HG02852 (cell line): ENCODE measurements around the gene RAPGEF4.

Experiments
- ATAC-seq: cut with Tn5 transposase; IDR thresholded peaks from one replicate; pipeline ENCODE4 v1.9.1; 2021; ENCODE audit warnings: mild to moderate bottlenecking, moderate library complexity; ENCODE audit not compliant: unreplicated experiment

Gene RAPGEF4

DNA sequence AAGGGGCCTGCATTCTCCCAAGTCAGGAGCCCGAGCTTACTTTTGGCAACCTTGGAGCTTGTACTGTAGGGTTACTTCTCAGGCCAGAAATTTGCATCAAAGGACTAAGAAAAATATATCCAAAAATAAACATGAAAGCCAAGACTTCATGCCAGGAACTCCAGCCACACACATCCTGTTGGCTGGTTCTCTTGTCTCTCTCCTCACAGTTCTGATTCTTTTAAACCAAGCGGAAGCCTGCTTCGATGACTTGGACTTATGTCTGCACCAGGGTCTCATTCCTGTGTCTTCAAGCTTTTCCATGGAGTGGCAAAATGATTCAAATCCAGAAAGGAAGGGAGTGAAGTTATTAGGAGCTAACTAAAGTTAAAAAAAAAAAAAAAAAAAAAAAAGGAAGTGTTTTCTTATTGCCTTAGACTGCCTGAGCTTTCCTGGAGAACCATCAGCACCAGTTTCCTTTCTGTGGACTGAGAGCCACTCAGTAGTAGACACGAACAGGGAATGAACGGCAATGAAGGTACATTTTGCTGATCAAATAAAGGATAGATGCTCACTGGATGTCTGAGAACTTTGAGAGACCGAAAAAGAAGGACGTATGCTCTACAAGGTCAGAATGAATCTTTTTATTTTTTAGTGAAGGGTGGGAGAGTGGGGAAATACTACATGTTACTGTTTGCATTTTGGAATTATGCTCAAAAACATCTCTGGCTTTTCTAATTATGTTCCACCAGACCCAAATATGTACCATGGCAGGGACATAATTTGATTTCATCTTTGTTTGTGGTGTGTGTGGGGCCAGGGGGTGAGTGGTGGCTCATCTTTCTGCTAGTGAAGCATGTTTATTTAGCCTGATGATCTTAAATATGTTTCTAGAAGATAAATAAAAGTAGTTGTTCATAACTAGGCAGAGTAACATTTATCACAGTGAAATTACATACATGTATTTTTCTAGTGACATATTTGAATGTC lies 86.0 kb downstream of the RAPGEF4 start:
- no peak for ATAC-seq

DNA sequence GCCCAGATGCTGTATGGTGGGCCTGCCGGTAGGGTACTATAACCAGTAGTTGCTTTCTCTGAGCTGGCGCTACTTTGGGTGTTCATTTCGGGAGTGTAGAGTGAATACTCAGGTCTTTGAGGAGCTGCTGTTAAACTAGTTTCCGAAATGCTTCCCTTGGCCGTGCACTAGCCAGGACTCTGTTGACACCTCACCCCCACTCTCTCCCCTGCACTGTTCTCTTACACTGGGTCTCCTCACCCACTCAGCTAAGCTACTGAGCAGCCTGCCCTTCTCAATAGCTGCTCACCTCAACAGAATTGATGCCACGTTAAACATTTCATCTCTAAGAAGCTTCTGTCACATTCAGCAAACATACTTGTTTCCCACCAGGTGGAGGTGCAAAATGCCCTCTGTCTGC lies 86.9 kb downstream of the RAPGEF4 start:
- no peak for ATAC-seq

DNA sequence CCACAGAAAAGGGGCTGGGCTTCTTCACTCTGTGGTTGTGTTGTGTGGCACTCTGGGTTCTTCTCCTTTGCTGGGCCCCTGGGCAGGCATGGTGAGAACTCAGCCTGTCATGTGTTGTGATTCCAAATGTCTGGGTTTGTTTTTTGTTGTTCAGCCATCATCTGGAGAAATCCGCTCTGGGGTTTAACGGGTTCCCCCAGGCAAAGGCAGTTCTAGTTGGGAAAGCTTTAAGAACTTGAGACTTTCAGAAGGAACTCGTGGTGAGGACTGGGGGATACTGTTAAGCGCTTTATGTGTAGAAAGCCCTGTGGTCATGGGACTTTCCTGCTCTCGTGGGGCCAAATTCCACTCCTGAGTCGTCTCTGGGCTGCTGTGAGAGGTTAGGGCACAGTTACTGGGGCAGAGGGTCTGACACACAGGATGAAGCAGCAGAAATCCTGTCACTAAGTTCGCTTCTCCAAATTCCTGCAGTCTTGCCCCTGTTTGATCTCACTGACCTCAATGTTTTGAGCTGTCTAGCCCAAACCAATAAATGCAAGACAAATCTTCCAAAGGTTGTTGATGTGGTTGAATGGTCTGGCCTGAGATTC lies 87.7 kb downstream of the RAPGEF4 start:
- ATAC-seq: no peak

DNA sequence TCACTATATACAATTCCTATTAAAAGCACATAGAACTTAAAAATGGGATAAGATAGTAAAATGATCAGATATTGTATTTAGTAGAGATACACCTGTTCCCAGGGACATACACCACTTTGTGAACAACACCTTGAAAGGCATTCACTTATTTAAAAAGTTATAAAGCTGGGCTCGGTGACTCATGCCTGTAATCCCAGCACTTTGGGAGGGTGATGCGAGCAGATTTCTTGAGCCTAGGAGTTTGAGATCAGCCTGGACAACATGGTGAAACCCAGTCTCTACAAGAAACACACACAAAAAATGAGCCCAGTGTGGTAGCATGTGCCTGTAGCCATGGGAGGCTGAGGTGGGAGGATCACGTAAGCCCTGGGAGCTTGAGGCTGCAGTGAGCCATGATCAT lies 90.9 kb downstream of the RAPGEF4 start:
- ATAC-seq: no peak

DNA sequence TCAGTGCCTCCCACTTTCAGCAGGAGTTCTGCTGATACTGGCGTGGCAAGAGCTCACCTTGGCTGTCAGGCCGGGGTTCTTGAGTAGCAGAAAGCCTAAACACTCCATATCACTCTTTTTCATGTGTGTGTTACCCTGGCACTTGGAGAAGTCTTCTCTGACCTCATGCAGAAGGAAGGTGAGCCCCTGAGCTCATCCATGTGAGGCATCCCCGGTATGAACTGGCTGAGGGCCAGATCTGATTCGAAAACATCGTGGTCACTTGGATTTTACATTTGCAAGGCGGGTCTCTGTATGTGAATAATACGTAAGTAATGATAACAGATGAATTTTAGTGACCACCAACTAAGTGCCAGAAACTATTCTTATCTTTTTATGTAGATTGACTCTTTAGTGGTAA lies 93.6 kb downstream of the RAPGEF4 start:
- no peak for ATAC-seq

DNA sequence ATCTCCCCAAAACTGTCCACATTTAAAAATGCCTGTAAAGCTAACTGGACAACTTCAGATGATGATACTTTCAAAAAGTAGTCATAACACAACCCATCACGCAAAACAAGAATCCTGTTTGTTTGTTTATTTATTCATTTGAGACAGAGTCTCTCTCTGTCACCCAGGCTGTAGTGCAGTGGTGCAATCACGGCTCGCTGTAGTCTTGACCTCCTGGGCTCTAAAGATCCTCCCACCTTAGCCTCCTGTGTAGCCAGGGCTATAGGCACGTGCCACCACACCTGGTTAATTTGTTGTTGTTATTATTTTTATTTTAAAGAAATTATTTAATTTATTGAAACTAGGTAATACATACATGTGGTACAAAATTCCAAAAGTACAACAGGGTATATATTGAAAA lies 94.8 kb downstream of the RAPGEF4 start:
- ATAC-seq: no peak

DNA sequence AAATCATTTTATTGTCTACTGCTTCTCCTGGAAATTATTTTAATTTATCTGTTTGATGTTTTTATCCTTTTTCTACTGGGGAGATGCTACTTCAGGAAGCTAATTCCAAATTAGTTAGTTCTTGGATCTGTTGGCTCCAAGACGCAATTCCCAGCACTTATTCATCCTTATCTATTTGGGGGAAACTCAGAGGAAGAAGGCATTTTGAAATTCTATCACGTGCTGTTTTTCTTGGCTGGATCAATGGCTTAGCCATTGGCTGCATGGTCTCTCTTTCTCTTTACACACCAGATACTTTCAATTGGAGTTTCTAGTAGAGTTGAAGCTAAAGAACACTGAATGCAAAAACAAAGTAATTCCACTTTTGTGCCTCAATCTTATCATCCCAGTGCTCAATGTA lies 98.3 kb downstream of the RAPGEF4 start:
- ATAC-seq: no peak

DNA sequence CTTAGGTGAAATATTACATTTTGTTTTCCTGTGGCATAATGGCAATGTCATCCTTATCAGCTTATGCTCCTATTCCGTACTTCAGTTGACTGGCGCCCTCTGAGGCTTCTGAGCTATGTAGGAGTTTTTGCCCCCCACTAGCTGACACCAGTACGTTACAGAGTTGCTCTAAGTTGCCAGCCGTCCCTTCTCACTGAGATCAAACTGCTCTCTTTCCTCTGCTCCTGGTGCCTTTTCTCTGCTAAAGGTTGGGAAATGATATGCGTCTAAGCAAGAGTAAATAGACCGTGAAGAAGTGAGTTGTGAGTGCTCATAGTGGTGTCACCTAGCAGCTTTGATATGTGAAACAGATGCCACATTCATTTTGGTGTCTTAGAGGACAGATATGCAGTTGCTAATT lies 99.2 kb downstream of the RAPGEF4 start:
- ATAC-seq: no peak

DNA sequence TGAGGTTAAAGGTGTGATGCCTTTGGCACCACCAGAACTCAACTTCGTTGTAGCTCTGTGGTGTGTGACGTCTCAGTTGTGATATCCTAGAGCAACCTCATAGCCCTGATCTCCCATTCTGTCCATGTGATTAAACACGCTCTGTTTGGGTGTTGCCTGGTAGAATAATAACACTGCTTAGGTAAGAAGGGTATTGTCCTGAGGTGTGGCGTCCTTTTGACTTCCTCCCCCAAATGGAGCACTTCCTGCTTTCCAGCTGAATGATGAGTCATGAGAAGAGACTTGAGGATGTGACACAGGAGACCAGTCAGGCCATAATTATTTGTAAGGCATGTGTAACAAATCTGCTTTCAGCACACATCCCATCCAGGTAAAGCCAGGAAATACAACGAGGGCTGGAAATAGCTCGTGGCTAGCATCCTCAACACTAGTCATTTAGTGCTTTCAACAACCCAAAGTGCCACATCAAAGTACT lies 100.7 kb downstream of the RAPGEF4 start:
- ATAC-seq: no peak

DNA sequence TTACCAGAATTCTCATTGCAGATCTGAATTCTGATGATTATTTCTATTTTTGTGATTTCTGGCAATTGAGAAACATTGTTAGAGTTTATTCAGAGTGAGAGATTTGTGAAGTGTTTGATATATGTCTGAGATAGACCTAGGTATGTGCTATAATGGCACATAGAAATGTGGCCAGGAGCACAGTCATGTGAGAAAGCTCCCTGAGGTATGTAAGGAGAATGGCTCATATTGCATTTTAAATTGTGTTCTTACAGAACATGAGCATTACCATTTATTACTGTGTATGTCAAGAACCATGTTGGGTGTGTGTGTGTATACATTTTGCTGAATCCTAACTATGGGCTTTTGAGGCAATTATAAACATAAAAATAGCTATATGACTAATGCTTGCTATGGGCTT lies 101.2 kb downstream of the RAPGEF4 start:
- no peak for ATAC-seq

DNA sequence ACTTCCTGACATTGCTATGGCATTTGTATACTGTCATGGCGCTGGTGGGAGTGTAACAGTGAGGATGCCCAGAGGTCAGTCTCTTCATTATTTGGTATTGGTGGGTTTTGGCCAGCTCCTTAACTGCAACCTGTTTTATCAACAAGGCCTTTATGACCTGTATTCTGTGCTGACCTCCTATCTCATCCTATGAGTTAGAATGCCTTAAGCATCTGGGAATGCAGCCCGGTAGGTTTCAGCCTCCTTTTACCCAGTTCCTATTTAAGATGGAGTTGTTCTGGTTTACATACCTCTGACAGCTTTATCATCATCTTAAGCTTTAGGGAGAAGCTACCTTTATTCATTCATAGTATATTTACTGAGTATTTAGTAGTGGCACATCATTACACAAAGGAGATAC lies 103.8 kb downstream of the RAPGEF4 start:
- no peak for ATAC-seq

DNA sequence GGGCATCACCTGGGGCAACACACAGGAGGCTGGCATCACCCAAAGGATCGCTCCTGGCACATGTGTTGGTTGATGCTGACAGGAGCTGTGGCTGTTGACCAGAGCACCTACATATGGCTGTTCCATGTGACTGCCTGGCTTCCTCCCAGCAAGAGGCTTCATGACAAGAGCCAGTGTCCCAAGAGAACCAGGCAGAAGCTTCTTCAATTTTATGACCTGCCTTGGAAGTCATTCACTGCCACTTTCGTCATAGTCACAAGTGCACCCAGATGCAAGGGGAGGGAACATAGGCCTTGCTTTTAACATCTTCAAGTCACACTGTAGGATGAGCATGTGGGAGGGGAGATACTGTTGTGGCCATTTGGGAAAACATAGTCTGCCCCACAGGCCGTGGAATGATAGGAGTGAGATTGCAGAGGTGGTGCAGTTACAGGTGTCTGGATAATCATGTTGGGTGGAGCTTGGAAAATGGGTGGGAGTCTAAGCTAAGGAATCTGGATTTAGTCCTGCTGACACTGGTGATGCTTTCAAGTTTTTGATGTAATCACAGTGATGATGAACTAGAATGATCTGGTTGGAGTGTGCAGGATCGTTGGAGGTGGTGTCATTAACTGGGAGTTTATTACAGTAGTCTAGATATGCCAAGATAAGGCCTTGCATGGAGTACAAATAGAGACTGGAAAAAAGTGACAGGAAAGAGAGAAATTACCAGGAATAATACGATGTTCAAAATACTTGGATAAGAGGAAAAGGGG lies 107.0 kb downstream of the RAPGEF4 start:
- ATAC-seq: no peak

DNA sequence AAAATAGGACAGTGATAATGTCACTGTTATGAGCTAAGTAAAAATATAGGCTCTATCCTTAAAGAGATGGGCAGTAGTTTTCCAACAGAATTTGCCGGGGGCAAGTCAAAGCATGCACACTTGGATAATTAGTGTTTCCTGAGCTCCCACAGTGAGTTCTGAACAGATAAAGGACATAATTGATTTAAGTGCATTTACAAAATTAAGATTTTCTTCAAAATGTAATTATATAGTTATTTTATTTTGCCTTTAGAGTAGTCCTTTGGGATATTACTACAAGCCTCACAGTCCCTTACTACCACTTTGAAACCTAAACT lies 107.6 kb downstream of the RAPGEF4 start:
- ATAC-seq: no peak

DNA sequence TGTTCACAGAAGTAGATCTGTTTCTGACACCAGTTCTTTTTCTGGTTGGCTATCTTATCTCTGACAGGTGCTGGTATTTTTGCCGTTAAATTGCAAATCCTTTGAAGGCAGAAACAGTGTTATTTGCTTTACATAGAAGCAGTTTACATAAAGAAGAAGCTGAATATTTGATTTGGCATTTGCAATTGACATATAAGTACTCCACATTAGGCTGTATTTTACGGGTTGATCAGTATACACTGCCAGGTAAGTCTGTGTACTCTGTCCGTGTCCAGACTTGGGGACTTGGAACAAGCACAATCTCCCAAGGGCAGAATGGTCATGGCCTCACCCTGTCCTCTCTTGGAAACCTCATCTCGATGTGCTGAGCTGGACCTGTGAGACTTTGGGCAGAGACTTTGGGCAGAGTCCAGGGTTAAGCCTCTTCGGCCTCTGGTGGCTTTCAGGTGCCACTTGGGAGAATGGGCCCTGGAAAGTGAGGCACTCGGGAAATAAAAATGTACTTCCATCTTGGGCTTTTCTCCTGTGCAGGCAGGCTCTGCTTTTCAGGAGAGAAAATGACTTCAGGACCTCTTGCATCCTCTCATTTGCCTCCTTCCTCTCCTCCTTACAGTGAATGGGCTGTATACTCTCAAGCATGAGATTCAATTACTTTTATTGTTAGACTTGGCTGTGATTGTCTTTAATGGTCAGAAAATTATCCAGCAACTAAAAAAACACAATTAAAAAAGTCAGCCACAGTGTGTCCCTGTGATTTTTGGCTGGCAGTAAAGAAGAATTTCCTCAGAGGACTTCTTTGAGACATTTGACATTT lies 108.5 kb downstream of the RAPGEF4 start:
- ATAC-seq: no peak

DNA sequence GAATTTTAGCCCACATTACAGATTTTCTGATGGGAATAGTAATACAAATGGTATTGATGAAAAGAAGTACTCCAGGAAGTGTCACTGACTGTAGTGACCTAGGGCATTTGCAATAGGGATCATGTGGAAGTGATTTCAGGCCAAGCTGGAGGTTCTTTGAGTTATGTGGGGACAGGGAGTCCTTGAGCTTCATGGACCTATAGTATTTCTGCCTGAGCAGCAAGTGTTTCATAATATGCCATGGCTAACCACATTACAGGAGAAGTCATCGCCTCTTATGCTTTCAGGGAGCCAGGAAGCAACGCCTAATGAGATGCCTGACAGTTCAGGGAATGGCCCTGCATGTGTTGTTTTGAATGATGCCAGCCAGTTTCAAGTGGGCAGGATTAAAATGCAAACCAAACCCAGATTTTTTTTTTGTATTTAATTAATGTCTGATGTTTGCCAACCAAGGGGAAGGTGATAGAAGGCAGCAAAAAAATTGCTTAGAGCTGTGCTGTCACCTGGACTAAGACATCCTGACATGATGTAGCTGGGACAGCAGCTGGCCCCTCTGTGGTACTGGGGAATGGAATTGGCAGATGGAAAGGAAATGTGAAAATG lies 109.5 kb downstream of the RAPGEF4 start:
- ATAC-seq: no peak

DNA sequence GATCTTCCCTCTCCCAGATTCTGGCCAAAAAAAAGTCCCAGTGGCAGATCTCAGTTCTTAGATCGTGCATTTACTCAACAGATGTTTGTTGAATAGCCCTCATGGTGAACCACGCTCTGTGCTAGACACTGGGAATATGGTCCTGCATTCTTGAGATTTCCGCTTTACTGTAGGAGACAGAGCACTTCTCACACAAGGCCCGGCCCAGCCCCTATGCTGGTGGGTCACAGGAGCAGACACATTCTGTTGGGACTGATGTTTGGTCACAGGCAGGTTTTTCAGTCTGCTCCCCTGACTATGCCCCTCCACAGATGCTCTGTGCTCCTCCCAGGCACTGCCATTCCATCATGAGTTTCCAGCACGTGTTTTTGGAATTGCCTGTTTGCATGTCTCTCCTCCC lies 110.9 kb downstream of the RAPGEF4 start:
- no peak for ATAC-seq

DNA sequence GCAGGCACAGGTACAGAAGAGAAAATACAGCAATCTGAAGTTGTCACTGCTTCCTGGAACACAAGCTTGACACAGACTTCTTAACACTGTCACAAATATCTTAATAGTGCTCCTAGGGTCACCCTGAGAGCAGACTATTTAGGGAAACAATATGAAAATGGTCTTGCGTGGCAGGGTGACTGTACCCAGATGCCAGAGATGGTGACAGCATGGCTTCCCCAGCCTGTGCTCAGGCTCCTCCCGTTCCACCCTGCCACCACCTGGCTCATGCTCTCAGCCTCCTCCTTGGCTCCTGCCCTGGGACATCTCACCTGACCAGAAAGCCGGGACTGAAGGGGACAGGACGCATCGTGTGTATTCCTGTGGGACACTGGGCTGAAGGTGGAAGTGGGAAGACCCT lies 111.5 kb downstream of the RAPGEF4 start:
- no peak for ATAC-seq

DNA sequence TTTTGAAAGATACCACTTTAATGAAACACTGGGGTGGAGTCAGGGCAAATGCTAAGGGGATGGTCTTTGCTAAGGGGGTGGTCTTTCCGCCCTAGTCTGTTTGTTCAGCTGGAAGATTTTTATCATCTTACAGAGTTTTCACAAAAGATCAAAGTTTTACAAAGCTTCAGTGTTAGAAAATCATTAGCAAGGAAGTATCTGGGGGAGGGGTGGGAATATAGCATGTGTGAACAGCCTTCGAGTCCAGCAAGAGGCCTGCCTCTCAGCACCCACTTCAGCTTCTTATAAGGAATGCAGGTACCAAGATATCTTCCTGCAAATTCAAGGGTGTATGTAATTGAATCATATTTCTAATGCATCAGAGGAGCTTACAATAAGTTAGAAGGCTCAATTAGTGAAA lies 112.9 kb downstream of the RAPGEF4 start:
- ATAC-seq: no peak

DNA sequence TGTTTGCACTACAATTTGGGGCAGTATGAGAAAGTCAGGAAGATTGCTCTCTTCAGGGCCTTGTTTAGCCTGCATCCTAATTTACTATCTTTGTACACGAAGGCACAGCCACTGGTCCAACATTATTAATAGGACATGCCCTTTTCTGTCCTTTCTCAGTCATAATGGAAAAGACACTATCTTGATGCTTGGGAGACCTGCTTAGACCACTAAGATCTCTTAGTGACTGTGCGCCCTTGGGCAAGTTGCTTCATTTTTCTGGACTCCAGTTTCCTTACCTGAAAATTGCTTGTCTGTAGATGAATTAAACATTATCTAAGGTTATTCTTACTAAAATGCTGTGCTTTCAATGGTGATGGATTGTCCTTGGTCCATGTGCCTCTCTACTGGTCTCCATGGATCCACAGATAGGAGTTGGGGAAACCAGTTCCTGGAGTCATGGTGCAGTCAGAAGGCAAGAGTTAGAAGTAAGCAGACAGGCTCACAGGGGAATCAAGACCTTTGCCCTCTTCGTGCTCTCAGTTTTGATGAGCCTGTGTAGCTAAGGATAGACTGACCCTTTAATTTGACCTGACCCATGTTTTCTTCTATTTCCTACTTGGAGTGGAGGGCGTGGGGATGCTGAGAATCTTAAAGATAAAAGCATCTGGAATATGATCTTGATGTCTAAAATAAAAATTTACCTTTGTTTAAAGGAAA lies 114.0 kb downstream of the RAPGEF4 start:
- ATAC-seq: no peak

DNA sequence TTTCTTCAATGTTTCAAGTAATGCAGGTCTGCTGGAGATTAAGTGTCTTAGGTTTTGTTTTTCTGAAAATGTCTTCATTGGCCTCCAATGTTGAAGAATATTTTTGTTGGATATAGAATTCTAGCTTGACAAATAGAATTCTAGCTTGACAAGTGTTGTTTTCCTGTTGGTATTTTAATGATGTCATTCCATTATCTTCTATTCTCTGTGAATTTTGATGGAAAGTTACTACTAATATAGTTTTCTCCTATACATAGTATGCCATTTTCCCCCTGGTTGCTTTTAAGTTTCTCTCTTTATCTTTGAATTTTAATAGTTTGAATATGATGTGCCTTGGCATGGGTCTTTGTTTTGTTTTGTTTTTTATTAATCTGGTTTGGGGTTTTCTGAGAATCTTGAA lies 119.9 kb downstream of the RAPGEF4 start:
- no peak for ATAC-seq
